Mammary epithelial cell (primary cell): ENCODE results near the gene MGAT5.

Experiments
- CTCF ChIP-seq, 2 donors: IDR thresholded peaks in 1 of 2; conservative IDR thresholded peaks in 1 of 2; 2 replicates each; pipeline ENCODE4 v1.5.1; 2011 to 2012; ENCODE audit warnings: inconsistent platforms in 2 of 2, low read length in 2 of 2, mild to moderate bottlenecking in 2 of 2, control low read depth in 1 of 2, low read depth in 1 of 2; ENCODE audit not compliant: insufficient read depth in 1 of 2; ENCODE audit errors: extremely low read depth in 1 of 2
- EZH2 ChIP-seq: IDR thresholded peaks from 2 replicates; pipeline ENCODE4 v1.6.1; 2012; ENCODE audit warnings: low read length, inconsistent platforms, borderline replicate concordance

- TF ChIP-seq CTCF (conservative IDR thresholded peaks at IDR 0.05 in 1 of 2, IDR thresholded peaks at IDR 0.05 in 1 of 2; ENCODE audit: extremely low read depth in 1 of 2, insufficient read depth in 1 of 2, low read depth in 1 of 2, low read length in 2 of 2) (no peak), EZH2 (no peak)
These were observed 203.5 kb downstream of the MGAT5 start for GRCh38 chr2:134457353-134457752.
